Sigmoid colon (tissue), 7 donors: ENCODE results near the gene KCNS3. TPM values are rescaled to one million over a fixed set of nuclear protein-coding genes. Genes with fewer than 3 reads are reported as not detected.

ENCODE experiments used
- DNase-seq: peaks from one replicate; pipeline ENCODE4 v3.0.0-alpha.2; 2019
- H3K27ac ChIP-seq, 4 donors: fragments of 200-600 bp; sonication (generic); one replicate each; pipeline ENCODE4 v1.5.1; 2016 to 2019; ENCODE audit warnings: mild to moderate bottlenecking in 1 of 4
- H3K27me3 ChIP-seq, 3 donors: fragments of 200-600 bp; sonication (generic); one replicate each; pipeline ENCODE4 v1.5.1; 2019; ENCODE audit warnings: mild to moderate bottlenecking in 1 of 3
- H3K36me3 ChIP-seq, 4 donors: fragments of 200-600 bp; sonication (generic); one replicate each; pipeline ENCODE4 v1.5.1; 2016 to 2019
- H3K4me1 ChIP-seq, 4 donors: fragments of 200-600 bp; sonication (generic); one replicate each; pipeline ENCODE4 v1.5.1; 2017 to 2019
- H3K4me3 ChIP-seq, 4 donors: fragments of 200-600 bp; sonication (generic); one replicate each; pipeline ENCODE4 v1.5.1; 2017 to 2019; ENCODE audit warnings: mild to moderate bottlenecking in 2 of 4, moderate library complexity in 1 of 4
- H3K9me3 ChIP-seq, 4 donors: fragments of 200-600 bp in 3 of 4; sonication (generic) in 3 of 4; one replicate each; pipeline versions ENCODE4 v1.5.1 to v1.6.1; 2013 to 2019
- EP300 ChIP-seq, 4 donors: sonication (generic); formaldehyde crosslinking; IDR thresholded peaks; one replicate each; pipeline ENCODE4 v1.6.1; 2017; ENCODE audit warnings: antibody characterized with exemption in 4 of 4
- POLR2A ChIP-seq, 2 donors: fragments of 450-650 bp; IDR thresholded peaks; one replicate each; pipeline ENCODE4 v1.6.1; 2016; ENCODE audit warnings: antibody characterized with exemption in 2 of 2, mild to moderate bottlenecking in 2 of 2, moderate library complexity in 2 of 2
- POLR2AphosphoS5 ChIP-seq, 4 donors: sonication (generic); formaldehyde crosslinking; IDR thresholded peaks; one replicate each; pipeline ENCODE4 v1.6.1; 2017; ENCODE audit warnings: antibody characterized with exemption in 4 of 4
- WGBS, 2 donors: extraction: QIAGEN DNeasy Blood & Tissue Kit; methylation state at CpG; one replicate each; pipeline ENCODE4 v1.1.7; 2013; 5-methylcytosine and 5-hydroxymethylcytosine counted together
- intact Hi-C: fragments of 100-400 bp; cut with DNase I; formaldehyde crosslinking; loops from one replicate; pipeline ENCODE4 v1.15.1; 2023
- polyA plus RNA-seq, 3 donors: library from polyadenylated mRNA; stranded (reverse); fragments of 200-250 nt; gene quantifications; one replicate each; pipeline ENCODE4 v1.2.3, GENCODE V29; 2013
- total RNA-seq, 4 donors: library from RNA; depleted of rRNA; stranded (reverse); fragments of >200 nt; gene quantifications; one replicate each; pipeline ENCODE4 v1.1.0, GENCODE V29; 2016
- TF ChIP-seq, protein P1 (sequence below), 4 experiments: fragments of 450-650 bp in 3 of 4; fragments of 200-600 bp in 1 of 4; IDR thresholded peaks; one replicate each; pipeline ENCODE4 v1.5.1; 2016 to 2019; ENCODE audit warnings: antibody characterized with exemption in 4 of 4, mild to moderate bottlenecking in 3 of 4, moderate library complexity in 2 of 4
- donor health status: healthy with polysubstance abuse.
- donor health status: Bipolar disorder and iron deficiency.
- donor health status: healthy.

Gene KCNS3
- total and polyA plus RNA-seq, 7 donors, result 4.2 to 96.3 (median 16.2) TPM

DNA sequence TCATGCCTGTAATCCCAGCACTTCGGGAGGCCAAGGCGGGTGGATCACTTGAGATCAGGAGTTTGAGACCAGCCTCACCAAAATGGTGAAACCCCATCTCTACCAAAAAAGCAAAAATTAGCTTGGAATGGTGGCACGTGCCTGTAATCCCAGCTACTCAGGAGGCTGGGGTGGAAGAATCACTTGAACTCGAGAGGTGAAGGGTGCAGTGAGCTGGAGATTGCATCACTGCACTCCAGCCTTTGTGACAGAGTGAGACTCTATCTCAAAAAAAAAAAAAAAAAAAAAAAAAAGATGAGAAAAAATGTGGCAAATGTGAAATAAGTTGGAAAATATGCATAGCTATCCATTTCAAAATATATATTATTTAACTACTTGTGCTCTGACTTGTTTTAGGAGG is 65.0 kb downstream of the KCNS3 start:
- DNase-seq, result no peak
- no peaks in the 10 kb centered on the region for H3K36me3 ChIP-seq
- no peak overlapping the region for H3K27ac ChIP-seq
- intact Hi-C loops, result no loop called here
- TF ChIP-seq POLR2AphosphoS5 (IDR thresholded peaks at IDR 0.05) (no peak), EP300 (IDR thresholded peaks at IDR 0.05) (no peak), POLR2A (IDR thresholded peaks at IDR 0.05) (no peak)
- TF ChIP-seq, protein P1, sequence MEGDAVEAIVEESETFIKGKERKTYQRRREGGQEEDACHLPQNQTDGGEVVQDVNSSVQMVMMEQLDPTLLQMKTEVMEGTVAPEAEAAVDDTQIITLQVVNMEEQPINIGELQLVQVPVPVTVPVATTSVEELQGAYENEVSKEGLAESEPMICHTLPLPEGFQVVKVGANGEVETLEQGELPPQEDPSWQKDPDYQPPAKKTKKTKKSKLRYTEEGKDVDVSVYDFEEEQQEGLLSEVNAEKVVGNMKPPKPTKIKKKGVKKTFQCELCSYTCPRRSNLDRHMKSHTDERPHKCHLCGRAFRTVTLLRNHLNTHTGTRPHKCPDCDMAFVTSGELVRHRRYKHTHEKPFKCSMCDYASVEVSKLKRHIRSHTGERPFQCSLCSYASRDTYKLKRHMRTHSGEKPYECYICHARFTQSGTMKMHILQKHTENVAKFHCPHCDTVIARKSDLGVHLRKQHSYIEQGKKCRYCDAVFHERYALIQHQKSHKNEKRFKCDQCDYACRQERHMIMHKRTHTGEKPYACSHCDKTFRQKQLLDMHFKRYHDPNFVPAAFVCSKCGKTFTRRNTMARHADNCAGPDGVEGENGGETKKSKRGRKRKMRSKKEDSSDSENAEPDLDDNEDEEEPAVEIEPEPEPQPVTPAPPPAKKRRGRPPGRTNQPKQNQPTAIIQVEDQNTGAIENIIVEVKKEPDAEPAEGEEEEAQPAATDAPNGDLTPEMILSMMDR (IDR thresholded peaks at IDR 0.05), result no peak
- H3K4me1 ChIP-seq, result no peaks in the 10 kb centered on the region
- 74 to 79% methylated on average over 4 of the region's 4 CpGs for WGBS, 2 donors
- H3K4me3 ChIP-seq, result no peak overlapping the region
- peaks cover 0 to 2% (median 0%) of the 10 kb centered on the region in 4 donors for H3K9me3 ChIP-seq
- no peaks in the 10 kb centered on the region for H3K27me3 ChIP-seq

DNA sequence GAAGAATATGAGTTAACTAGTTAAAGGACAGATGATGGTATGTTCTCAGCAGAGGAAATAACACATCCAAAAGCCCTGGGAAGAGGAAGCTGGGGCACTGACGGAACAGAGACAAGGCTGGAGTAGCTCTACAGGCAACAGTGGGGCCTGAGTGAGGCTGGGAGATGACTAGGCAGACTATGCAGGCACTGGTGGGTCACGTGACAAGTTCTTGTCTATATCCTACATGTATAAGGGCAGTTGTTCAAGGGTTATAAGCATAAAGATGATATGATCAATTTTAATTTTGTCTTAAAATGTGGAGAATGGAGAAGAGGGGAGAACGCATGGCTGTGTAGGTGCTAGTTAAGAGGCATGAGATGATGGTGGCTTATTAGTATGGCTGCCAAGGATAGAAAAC is 68.6 kb downstream of the KCNS3 start:
- Histone ChIP-seq H3K36me3 (no peaks in the 10 kb centered on the region), H3K9me3 (no peaks in the 10 kb centered on the region), H3K27ac (no peak overlapping the region), H3K4me1 (no peaks in the 10 kb centered on the region), H3K27me3 (no peaks in the 10 kb centered on the region), H3K4me3 (no peak overlapping the region)
- TF ChIP-seq, protein P1 (IDR thresholded peaks at IDR 0.05), result no peak
- TF ChIP-seq POLR2A (IDR thresholded peaks at IDR 0.05) (no peak), POLR2AphosphoS5 (IDR thresholded peaks at IDR 0.05) (no peak), EP300 (IDR thresholded peaks at IDR 0.05) (no peak)
- no peak for DNase-seq
- 76 to 84% methylated on average over 3 of the region's 3 CpGs for WGBS, 2 donors
- intact Hi-C loops, result no loop called here

GRCh38 chr2:17950006-17950405 is 71.5 kb downstream of the KCNS3 start:
- Histone ChIP-seq H3K4me1 (no peaks in the 10 kb centered on the region), H3K27me3 (no peaks in the 10 kb centered on the region), H3K36me3 (no peaks in the 10 kb centered on the region), H3K4me3 (no peak overlapping the region), H3K9me3 (no peaks in the 10 kb centered on the region), H3K27ac (no peak overlapping the region)
- 67 to 70% methylated on average over 6 of the region's 6 CpGs for WGBS, 2 donors
- TF ChIP-seq POLR2A (IDR thresholded peaks at IDR 0.05) (no peak), POLR2AphosphoS5 (IDR thresholded peaks at IDR 0.05) (no peak), EP300 (IDR thresholded peaks at IDR 0.05) (no peak)
- TF ChIP-seq, protein P1 (IDR thresholded peaks at IDR 0.05), result no peak
- no peak for DNase-seq
- intact Hi-C loops, result no loop called here

GRCh38 chr2:17951563-17951962 is 73.1 kb downstream of the KCNS3 start:
- no peak for DNase-seq
- Histone ChIP-seq H3K27me3 (no peaks in the 10 kb centered on the region), H3K4me3 (no peak overlapping the region), H3K36me3 (no peaks in the 10 kb centered on the region), H3K9me3 (no peaks in the 10 kb centered on the region), H3K4me1 (no peaks in the 10 kb centered on the region), H3K27ac (no peak overlapping the region)
- TF ChIP-seq EP300 (IDR thresholded peaks at IDR 0.05) (no peak), POLR2AphosphoS5 (IDR thresholded peaks at IDR 0.05) (no peak), POLR2A (IDR thresholded peaks at IDR 0.05) (no peak)
- TF ChIP-seq, protein P1 (IDR thresholded peaks at IDR 0.05), result no peak
- intact Hi-C loops, result no loop called here
- WGBS, 2 donors, result 72 to 88% methylated on average over 4 of the region's 4 CpGs

GRCh38 chr2:17958466-17959092 is 80.1 kb downstream of the KCNS3 start:
- no peak for DNase-seq
- intact Hi-C loops, result no loop called here
- TF ChIP-seq POLR2A (IDR thresholded peaks at IDR 0.05) (no peak), EP300 (IDR thresholded peaks at IDR 0.05) (no peak), POLR2AphosphoS5 (IDR thresholded peaks at IDR 0.05) (no peak)
- TF ChIP-seq, protein P1 (IDR thresholded peaks at IDR 0.05), result no peak
- no peaks in the 10 kb centered on the region for H3K9me3 ChIP-seq
- H3K27me3 ChIP-seq, result no peaks in the 10 kb centered on the region
- H3K4me1 ChIP-seq, result no peaks in the 10 kb centered on the region
- no peak overlapping the region for H3K27ac ChIP-seq
- WGBS, 2 donors, result 76 to 83% methylated on average over 4 of the region's 4 CpGs
- no peak overlapping the region for H3K4me3 ChIP-seq
- H3K36me3 ChIP-seq, result no peaks in the 10 kb centered on the region
